ENCODE results near the gene RTN4RL2.

Gene RTN4RL2

DNA sequence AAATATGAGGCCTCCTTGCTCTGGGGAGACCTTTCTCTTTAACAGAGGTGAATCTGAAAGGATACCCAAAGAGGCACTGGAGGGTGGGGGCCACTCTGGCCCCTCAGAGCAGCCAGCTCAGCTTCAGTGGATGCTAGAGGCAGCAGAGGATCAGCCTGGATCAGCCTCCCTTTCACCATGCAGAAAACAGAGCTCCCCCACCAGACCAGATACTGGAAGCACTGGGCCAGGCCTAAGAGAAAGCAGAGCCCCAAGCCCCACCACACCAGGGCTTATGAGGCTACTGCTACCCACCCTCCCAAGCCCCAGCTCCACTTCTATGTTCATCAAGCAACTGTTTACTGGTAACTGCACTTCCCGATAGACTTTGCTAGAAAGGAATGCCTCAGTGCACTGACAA, 29.4 kb upstream of the RTN4RL2 start:
- in situ Hi-C loops (cut with HindIII; ENCODE audit: low sequenced_read_pairs) = no loop called here
- DNase-seq (ENCODE audit: low read depth) = no peak
- H3K4me3 ChIP-seq (ENCODE audit: low read depth, low read length) = no peak overlapping the region
- TF ChIP-seq, protein P1, sequence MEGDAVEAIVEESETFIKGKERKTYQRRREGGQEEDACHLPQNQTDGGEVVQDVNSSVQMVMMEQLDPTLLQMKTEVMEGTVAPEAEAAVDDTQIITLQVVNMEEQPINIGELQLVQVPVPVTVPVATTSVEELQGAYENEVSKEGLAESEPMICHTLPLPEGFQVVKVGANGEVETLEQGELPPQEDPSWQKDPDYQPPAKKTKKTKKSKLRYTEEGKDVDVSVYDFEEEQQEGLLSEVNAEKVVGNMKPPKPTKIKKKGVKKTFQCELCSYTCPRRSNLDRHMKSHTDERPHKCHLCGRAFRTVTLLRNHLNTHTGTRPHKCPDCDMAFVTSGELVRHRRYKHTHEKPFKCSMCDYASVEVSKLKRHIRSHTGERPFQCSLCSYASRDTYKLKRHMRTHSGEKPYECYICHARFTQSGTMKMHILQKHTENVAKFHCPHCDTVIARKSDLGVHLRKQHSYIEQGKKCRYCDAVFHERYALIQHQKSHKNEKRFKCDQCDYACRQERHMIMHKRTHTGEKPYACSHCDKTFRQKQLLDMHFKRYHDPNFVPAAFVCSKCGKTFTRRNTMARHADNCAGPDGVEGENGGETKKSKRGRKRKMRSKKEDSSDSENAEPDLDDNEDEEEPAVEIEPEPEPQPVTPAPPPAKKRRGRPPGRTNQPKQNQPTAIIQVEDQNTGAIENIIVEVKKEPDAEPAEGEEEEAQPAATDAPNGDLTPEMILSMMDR (IDR thresholded peaks at IDR 0.05; ENCODE audit: low read depth, low read length, missing control alignments) = no peak

GRCh38 chr11:57432149-57432561, 28.2 kb upstream of the RTN4RL2 start:
- TF ChIP-seq, protein P1 (IDR thresholded peaks at IDR 0.05; ENCODE audit: low read depth, low read length, missing control alignments) = no peak
- no peak for DNase-seq (ENCODE audit: low read depth)
- no peak overlapping the region for H3K4me3 ChIP-seq (ENCODE audit: low read depth, low read length)
- in situ Hi-C loops (cut with HindIII; ENCODE audit: low sequenced_read_pairs) = no loop called here

DNA sequence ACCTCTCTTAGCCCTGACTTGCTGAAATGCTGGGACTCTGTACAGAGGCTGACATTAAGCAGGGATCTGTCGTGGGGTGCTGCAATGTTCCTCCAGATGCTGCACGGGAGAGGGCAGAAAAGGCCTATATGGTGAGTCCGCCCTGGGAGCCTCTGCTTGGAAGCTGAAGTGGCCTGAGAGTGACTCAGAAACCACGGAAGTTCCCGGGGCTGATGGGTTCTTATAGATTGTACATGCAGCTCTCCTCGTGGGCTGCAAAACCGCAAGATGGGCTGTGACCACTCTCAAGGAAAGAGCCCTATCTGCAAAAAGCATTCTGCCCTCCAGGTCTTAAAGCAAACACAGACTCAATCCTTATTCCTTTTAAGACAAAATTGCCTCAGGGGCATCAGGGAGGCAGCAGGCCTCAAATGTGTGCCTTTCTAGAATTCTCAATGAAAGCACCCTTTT, 27.6 kb upstream of the RTN4RL2 start:
- DNase-seq (ENCODE audit: low read depth) = peak; percentile 58
- TF ChIP-seq, protein P1 (IDR thresholded peaks at IDR 0.05; ENCODE audit: low read depth, low read length, missing control alignments) = no peak
- in situ Hi-C loops (cut with HindIII; ENCODE audit: low sequenced_read_pairs) = no loop called here
- H3K4me3 ChIP-seq (ENCODE audit: low read depth, low read length) = no peak overlapping the region

DNA sequence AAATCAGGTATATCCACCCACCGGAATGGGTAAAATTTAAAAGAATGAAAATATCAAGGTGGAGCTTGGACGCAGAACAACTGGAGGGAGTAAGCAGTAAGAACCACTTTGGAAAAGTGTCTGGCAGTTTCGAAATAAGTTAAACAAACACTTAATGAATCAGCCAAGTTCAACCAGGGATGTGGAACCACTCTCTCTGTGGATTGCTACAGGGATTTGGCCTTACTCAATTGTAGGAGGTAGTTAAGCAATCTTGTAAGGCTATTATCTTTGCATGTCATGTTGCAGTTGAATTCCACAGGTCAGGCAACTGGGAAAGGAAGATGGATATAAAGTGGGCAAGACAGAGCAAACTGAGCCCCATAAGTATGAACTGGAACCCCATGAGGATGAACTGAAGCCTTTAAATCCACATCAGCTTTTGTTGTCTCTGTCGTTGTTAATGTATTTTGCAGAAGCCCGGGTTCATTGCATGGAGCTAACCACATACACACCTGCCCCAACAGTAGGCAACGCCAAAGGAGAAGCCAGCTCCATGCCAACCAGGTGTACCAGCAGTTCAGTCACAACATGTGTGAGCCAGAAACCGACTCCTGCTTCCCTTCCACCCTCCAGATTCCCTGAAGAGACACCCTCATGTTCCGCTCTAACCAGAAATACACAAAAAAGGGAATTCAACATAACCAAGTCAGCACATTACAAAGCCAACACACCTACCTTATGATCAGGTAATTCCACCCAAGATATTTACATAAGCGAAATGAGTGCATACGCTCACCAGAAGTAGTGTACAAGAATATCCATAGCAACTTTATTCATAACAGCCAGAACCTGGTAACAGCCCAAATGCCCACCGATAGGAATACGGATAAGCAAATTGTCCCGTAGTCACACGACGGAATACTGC, 25.4 kb upstream of the RTN4RL2 start:
- peak; percentile 67 for DNase-seq (ENCODE audit: low read depth)
- in situ Hi-C loops (cut with HindIII; ENCODE audit: low sequenced_read_pairs) = no loop called here
- H3K4me3 ChIP-seq (ENCODE audit: low read depth, low read length) = no peak overlapping the region
- TF ChIP-seq, protein P1 (IDR thresholded peaks at IDR 0.05; ENCODE audit: low read depth, low read length, missing control alignments) = no peak

DNA sequence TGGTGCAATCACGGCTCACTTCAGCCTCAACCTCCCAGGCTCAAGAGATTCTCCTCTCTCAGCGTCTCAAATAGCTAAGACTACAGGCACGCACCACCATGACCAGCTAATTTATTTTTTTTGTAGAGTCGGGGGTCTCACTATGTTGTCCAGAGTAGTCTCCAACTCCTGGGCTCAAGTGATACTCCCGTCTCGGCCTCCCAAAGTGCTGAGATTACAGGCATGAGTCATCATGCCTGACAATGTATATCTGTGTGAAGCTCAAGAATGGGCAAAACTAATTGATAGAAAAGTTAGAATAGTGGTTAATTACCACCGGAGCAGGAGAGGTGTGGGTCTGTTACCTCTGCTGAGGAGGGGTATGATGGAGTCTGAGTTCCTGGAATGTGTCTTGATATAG, 24.3 kb upstream of the RTN4RL2 start:
- no peak for DNase-seq (ENCODE audit: low read depth)
- H3K4me3 ChIP-seq (ENCODE audit: low read depth, low read length) = no peak overlapping the region
- in situ Hi-C loops (cut with HindIII; ENCODE audit: low sequenced_read_pairs) = no loop called here
- TF ChIP-seq, protein P1 (IDR thresholded peaks at IDR 0.05; ENCODE audit: low read depth, low read length, missing control alignments) = no peak

- TF ChIP-seq, protein P1 (IDR thresholded peaks at IDR 0.05; ENCODE audit: low read depth, low read length, missing control alignments) = no peak
- in situ Hi-C loops (cut with HindIII; ENCODE audit: low sequenced_read_pairs) = no loop called here
- no peak overlapping the region for H3K4me3 ChIP-seq (ENCODE audit: low read depth, low read length)
- DNase-seq (ENCODE audit: low read depth) = no peak
Measured at GRCh38 chr11:57438345-57439285, 21.7 kb upstream of the RTN4RL2 start.
